ENCODE data around the gene EPB41L3.
"Not testable (repeated sequence)": the region's sequence is repeated elsewhere in the genome, so short reads cannot be mapped to it uniquely, and the experiment has no call there.

Gene EPB41L3

GRCh38 chr18:5500158-5500939, 43.4 kb downstream of the EPB41L3 start:
- in situ Hi-C loops (cut with MboI; ENCODE audit: low sequenced_read_pairs), result no loop called here

- in situ Hi-C loops (cut with MboI; ENCODE audit: low sequenced_read_pairs), result no loop called here
Measured at GRCh38 chr18:5498452-5498851, 45.3 kb downstream of the EPB41L3 start.

GRCh38 chr18:5496305-5496704, 47.5 kb downstream of the EPB41L3 start:
- in situ Hi-C loops (cut with MboI; ENCODE audit: low sequenced_read_pairs), result no loop called here

GRCh38 chr18:5490753-5491480, 52.9 kb downstream of the EPB41L3 start:
- in situ Hi-C loops (cut with MboI; ENCODE audit: low sequenced_read_pairs), result no loop called here

- in situ Hi-C loops (cut with MboI; ENCODE audit: low sequenced_read_pairs), result no loop called here
Measured at GRCh38 chr18:5488844-5489243, 55.0 kb downstream of the EPB41L3 start.

GRCh38 chr18:5488044-5488443, 55.8 kb downstream of the EPB41L3 start:
- in situ Hi-C loops (cut with MboI; ENCODE audit: low sequenced_read_pairs), result not testable (repeated sequence)

GRCh38 chr18:5484526-5484925, 59.3 kb downstream of the EPB41L3 start:
- in situ Hi-C loops (cut with MboI; ENCODE audit: low sequenced_read_pairs), result no loop called here

GRCh38 chr18:5481621-5482020, 62.2 kb downstream of the EPB41L3 start:
- in situ Hi-C loops (cut with MboI; ENCODE audit: low sequenced_read_pairs), result no loop called here

GRCh38 chr18:5478261-5478660, 65.5 kb downstream of the EPB41L3 start:
- in situ Hi-C loops (cut with MboI; ENCODE audit: low sequenced_read_pairs), result no loop called here

- in situ Hi-C loops (cut with MboI; ENCODE audit: low sequenced_read_pairs), result no loop called here
Measured at GRCh38 chr18:5476961-5477800, 66.6 kb downstream of the EPB41L3 start.

- in situ Hi-C loops (cut with MboI; ENCODE audit: low sequenced_read_pairs), result no loop called here
Measured at GRCh38 chr18:5475267-5475666, 68.5 kb downstream of the EPB41L3 start.

GRCh38 chr18:5469340-5469739, 74.5 kb downstream of the EPB41L3 start:
- in situ Hi-C loops (cut with MboI; ENCODE audit: low sequenced_read_pairs), result no loop called here

GRCh38 chr18:5468394-5468793, 75.4 kb downstream of the EPB41L3 start:
- in situ Hi-C loops (cut with MboI; ENCODE audit: low sequenced_read_pairs), result no loop called here

- in situ Hi-C loops (cut with MboI; ENCODE audit: low sequenced_read_pairs), result no loop called here
Measured at GRCh38 chr18:5467671-5468070, 76.1 kb downstream of the EPB41L3 start.

GRCh38 chr18:5466256-5466655, 77.5 kb downstream of the EPB41L3 start:
- in situ Hi-C loops (cut with MboI; ENCODE audit: low sequenced_read_pairs), result no loop called here

GRCh38 chr18:5464251-5464650, 79.5 kb downstream of the EPB41L3 start:
- in situ Hi-C loops (cut with MboI; ENCODE audit: low sequenced_read_pairs), result no loop called here

- in situ Hi-C loops (cut with MboI; ENCODE audit: low sequenced_read_pairs), result no loop called here
Measured at GRCh38 chr18:5463831-5464230, 80.0 kb downstream of the EPB41L3 start.

- in situ Hi-C loops (cut with MboI; ENCODE audit: low sequenced_read_pairs), result no loop called here
Measured at GRCh38 chr18:5463390-5463789, 80.4 kb downstream of the EPB41L3 start.

GRCh38 chr18:5462227-5462626, 81.6 kb downstream of the EPB41L3 start:
- in situ Hi-C loops (cut with MboI; ENCODE audit: low sequenced_read_pairs), result no loop called here

- in situ Hi-C loops (cut with MboI; ENCODE audit: low sequenced_read_pairs), result no loop called here
Measured at GRCh38 chr18:5461041-5461440, 82.8 kb downstream of the EPB41L3 start.

- in situ Hi-C loops (cut with MboI; ENCODE audit: low sequenced_read_pairs), result no loop called here
Measured at GRCh38 chr18:5457462-5457957, 86.3 kb downstream of the EPB41L3 start.
